ENCODE measurements around the gene AGAP1. TPM values are rescaled to one million over a fixed set of nuclear protein-coding genes. Genes with fewer than 3 reads are reported as not detected.

The AGAP1 gene
- total and polyA plus RNA-seq, 9 donors: 5.7 to 32.2 (median 20.2) TPM

DNA sequence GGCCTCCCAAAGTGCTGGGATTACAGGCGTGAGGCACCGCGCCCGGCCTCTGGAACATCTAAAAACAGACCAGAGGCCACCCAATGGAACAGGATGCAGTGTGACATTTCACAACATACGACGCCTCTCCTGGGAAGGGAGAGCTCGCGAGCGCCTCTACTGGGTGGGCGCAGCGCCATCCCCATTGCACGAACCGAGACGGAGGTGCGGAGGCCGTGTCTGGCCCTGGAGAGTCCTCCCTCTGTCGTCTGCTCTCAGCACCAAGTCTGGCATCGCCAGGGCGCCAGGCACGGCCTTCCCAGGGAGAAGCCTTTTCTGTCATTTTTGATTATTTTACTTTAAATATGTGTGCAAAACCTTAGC is 683.7 kb downstream of the AGAP1 start:
- 10 to 18% (median 14%) methylated on average over 20 of the region's 20 CpGs for WGBS, 3 donors
- no peaks in the 10 kb centered on the region for H3K9me3 ChIP-seq
- H3K36me3 ChIP-seq: no peaks in the 10 kb centered on the region
- no peak for TF ChIP-seq EP300 (IDR thresholded peaks at IDR 0.05)
- TF ChIP-seq POLR2A (IDR thresholded peaks at IDR 0.05): no peak
- TF ChIP-seq, protein P1, sequence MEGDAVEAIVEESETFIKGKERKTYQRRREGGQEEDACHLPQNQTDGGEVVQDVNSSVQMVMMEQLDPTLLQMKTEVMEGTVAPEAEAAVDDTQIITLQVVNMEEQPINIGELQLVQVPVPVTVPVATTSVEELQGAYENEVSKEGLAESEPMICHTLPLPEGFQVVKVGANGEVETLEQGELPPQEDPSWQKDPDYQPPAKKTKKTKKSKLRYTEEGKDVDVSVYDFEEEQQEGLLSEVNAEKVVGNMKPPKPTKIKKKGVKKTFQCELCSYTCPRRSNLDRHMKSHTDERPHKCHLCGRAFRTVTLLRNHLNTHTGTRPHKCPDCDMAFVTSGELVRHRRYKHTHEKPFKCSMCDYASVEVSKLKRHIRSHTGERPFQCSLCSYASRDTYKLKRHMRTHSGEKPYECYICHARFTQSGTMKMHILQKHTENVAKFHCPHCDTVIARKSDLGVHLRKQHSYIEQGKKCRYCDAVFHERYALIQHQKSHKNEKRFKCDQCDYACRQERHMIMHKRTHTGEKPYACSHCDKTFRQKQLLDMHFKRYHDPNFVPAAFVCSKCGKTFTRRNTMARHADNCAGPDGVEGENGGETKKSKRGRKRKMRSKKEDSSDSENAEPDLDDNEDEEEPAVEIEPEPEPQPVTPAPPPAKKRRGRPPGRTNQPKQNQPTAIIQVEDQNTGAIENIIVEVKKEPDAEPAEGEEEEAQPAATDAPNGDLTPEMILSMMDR (IDR thresholded peaks at IDR 0.05): no peak
- intact Hi-C loops (cut with DNase I): no loop called here
- no peak overlapping the region for H3K4me3 ChIP-seq
- H3K27ac ChIP-seq: no peak overlapping the region
- DNase-seq: peak in 4 of 5 donors; percentile 16 to 64 (median 42)
- H3K4me1 ChIP-seq (ENCODE audit: insufficient read depth): peaks cover 3% of the 10 kb centered on the region
- H3K27me3 ChIP-seq: no peaks in the 10 kb centered on the region

DNA sequence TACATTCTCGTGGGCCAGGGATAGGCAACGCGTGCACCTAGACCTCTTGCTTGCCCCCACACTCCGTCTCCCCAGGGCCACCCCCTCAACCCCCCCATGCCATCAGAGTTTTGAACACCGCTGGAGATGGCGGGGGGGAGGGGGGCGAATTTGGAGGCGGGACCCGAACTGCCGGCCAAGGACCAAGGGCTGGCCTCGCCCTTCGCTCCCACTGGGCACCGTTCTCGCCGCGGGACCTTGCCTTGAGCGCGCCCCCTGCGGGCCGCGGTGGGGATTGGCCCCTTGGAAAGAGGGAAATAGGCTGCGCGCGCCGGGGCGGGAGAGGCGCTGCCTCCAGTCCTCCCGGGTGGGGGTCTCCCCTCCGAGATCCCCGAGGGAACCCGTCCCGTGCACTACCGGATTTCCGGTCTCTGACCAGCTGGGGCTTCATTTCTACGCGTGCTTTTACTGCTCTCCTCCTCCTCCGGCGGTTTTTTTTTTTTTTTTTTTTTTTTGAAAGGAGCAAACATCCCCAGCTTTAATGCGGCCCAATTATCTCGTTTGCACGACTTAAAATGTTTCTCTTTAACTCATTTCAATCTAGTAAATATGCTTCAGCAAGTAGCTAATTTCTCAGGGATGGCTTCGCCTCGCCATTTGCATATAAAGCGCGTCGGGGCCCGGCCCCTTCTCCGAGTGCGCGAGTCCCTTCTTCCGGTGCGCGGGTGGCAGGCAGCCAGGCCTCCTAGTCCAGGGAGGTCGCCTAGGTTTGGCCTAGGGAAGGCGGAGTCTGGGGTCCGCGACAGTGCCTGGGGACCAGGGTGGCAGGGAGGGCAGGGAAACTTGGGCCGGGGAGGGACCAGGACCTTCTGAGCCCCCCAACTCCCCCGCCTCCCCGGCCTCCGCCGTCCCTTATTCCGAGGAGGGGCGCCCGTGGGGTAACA is 684.4 kb downstream of the AGAP1 start:
- no peak for TF ChIP-seq EP300 (IDR thresholded peaks at IDR 0.05)
- TF ChIP-seq, protein P1 (IDR thresholded peaks at IDR 0.05): peak in 2 of 3 donors; percentile 18 to 27
- no peak overlapping the region for H3K27ac ChIP-seq
- H3K4me1 ChIP-seq (ENCODE audit: insufficient read depth): peaks cover 3% of the 10 kb centered on the region
- H3K9me3 ChIP-seq: no peaks in the 10 kb centered on the region
- 2 to 4% (median 3%) methylated on average over 63 to 65 of the region's 65 CpGs for WGBS, 3 donors
- H3K27me3 ChIP-seq: no peaks in the 10 kb centered on the region
- peak overlapping the region; percentile 3 for H3K4me3 ChIP-seq
- no peaks in the 10 kb centered on the region for H3K36me3 ChIP-seq
- intact Hi-C loops (cut with DNase I): no loop called here
- DNase-seq: peak; percentile 33 to 77 (median 40)

DNA sequence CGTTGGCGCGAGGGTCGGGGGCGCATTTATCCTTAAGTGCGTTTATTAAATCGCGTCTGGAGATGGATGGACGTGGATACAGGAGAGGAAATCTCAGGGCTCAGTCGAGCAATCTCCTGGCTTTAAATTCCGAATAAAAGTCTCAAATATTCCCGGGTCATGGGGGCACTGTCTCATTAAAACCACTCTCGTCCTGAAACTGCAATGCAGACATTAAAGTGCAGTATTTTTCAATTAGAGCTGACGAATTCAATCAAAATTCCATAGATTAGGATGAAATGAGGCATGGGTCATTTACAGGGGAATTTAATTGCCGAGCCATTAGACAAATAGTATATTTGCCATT is 685.0 kb downstream of the AGAP1 start:
- no peak for DNase-seq
- H3K27me3 ChIP-seq: no peaks in the 10 kb centered on the region
- TF ChIP-seq, protein P1 (IDR thresholded peaks at IDR 0.05): no peak
- TF ChIP-seq EP300 (IDR thresholded peaks at IDR 0.05) (no peak), POLR2A (IDR thresholded peaks at IDR 0.05) (no peak)
- H3K36me3 ChIP-seq: no peaks in the 10 kb centered on the region
- H3K4me1 ChIP-seq (ENCODE audit: insufficient read depth): peaks cover 3% of the 10 kb centered on the region
- no peaks in the 10 kb centered on the region for H3K9me3 ChIP-seq
- no peak overlapping the region for H3K27ac ChIP-seq
- no peak overlapping the region for H3K4me3 ChIP-seq
- WGBS, 3 donors: 3 to 6% (median 4%) methylated on average over 15 of the region's 15 CpGs
- intact Hi-C loops (cut with DNase I): no loop called here

DNA sequence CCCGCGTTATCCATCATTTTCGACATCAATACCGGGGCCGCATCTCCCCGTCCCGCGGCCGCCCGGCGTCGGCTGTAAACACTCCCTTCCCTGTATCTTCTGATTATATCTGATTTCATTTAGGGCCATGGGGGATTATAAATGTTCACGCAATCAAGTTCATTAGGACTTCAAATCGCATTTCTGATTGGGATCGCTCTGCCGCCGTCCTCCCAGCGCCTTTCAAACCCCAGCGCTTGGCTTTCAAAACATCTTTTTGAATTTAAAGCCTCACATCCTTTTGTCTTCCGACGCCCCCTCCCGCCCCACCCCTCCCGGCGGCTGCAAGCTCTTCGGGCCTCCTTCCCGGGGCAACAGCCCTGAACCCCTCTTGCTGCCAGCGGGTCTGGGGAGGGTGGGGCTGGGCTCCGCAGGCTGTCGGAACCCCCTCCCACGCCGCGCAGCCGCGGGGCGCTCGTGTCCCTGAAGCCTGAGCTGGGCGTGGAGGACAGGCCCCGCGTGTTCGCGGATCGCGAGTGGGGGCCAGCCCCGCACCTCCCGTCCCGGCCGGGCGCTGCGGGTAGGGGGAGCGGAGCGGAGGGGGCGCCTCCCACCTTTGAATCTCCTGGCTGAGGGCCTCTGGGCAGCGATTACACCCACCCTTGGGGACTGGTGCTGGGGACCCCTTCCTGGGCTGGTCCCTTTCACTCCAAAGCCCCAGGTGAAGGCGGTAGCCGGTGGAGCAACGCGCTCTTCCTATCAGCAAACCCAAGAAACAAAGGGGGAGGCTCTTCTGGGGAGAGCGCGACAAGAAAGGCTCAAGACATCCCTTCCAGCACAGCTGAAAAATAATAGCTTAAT is 685.6 kb downstream of the AGAP1 start:
- intact Hi-C loops (cut with DNase I): loop anchor here in 2 of 4 donors (5.0 kb wide), 1 partner anchor 402 kb away; no protein-coding TSS in a partner anchor
- DNase-seq: peak in 1 of 5 donors; percentile 13
- WGBS, 3 donors: 2 to 6% (median 4%) methylated on average over 41 to 59 of the region's 59 CpGs
- Histone ChIP-seq H3K9me3 (no peaks in the 10 kb centered on the region), H3K4me1 (ENCODE audit: insufficient read depth) (peaks cover 3% of the 10 kb centered on the region), H3K27me3 (no peaks in the 10 kb centered on the region), H3K27ac (no peak overlapping the region), H3K36me3 (no peaks in the 10 kb centered on the region), H3K4me3 (no peak overlapping the region)
- TF ChIP-seq EP300 (IDR thresholded peaks at IDR 0.05) (no peak), POLR2A (IDR thresholded peaks at IDR 0.05) (no peak)
- TF ChIP-seq, protein P1 (IDR thresholded peaks at IDR 0.05): no peak
